MCF 10A (cell line): ENCODE results near the gene TCIRG1. TPM values are rescaled to one million over a fixed set of nuclear protein-coding genes. Genes with fewer than 3 reads are reported as not detected.
A peak's percentile ranks its signal among the peaks of the same experiment; 100 is the strongest.

ENCODE experiments used
- BruUV-seq: library from RNA; stranded (reverse); fragments of 400-500 nt; replicated peaks from 2 replicates; lab custom pipeline; 2021; lab: Mats Ljungman, UMichigan
- CTCF ChIA-PET: fragments of 300-600 bp; sonication (Branson Sonifier 250); formaldehyde crosslinking; extraction: SDS; loops from one replicate; lab custom pipeline; 2021; ENCODE audit warnings: antibody characterized with exemption, inconsistent platforms; lab: Yijun Ruan, JAX
- POLR2A ChIA-PET: fragments of 300-600, 350-650 bp; sonication (Branson Sonifier 250); formaldehyde crosslinking; extraction: SDS; loops from one replicate; lab custom pipeline; 2020; ENCODE audit warnings: antibody characterized with exemption, inconsistent platforms; lab: Yijun Ruan, JAX
- DNase-seq: peaks from one replicate; pipeline ENCODE4 v3.0.0-alpha.2; 2018; ENCODE audit not compliant: unreplicated experiment
- H3K27ac Mint-ChIP-seq: one replicate; pipeline ENCODE4 v1.8.0; 2022; ENCODE audit warnings: mild to moderate bottlenecking, low read depth, mixed read lengths; ENCODE audit not compliant: unreplicated experiment
- H3K27me3 Mint-ChIP-seq: one replicate; pipeline ENCODE4 v1.8.0; 2022; ENCODE audit warnings: mixed read lengths; ENCODE audit not compliant: insufficient read depth, unreplicated experiment
- H3K36me3 Mint-ChIP-seq: one replicate; pipeline ENCODE4 v1.8.0; 2022; ENCODE audit warnings: mild to moderate bottlenecking, moderate library complexity, mixed read lengths; ENCODE audit not compliant: insufficient read depth, unreplicated experiment
- H3K4me1 Mint-ChIP-seq: one replicate; pipeline ENCODE4 v1.8.0; 2022; ENCODE audit warnings: mixed read lengths; ENCODE audit not compliant: insufficient read depth, unreplicated experiment
- H3K4me3 Mint-ChIP-seq: one replicate; pipeline ENCODE4 v1.8.0; 2022; ENCODE audit warnings: mild to moderate bottlenecking, moderate library complexity, mixed read lengths; ENCODE audit not compliant: unreplicated experiment
- H3K9me3 Mint-ChIP-seq: one replicate; pipeline ENCODE4 v1.8.0; 2022; ENCODE audit warnings: mixed read lengths; ENCODE audit not compliant: unreplicated experiment
- intact Hi-C: fragments of 100-400 bp; cut with micrococcal nuclease; formaldehyde crosslinking; loops from 2 replicates; pipeline ENCODE4 v1.14.1; 2022
- total RNA-seq: library from RNA; stranded (reverse); gene quantifications from 2 replicates; pipeline ENCODE4 v1.2.3, GENCODE V29; 2022
- TF ChIP-seq, protein P1 (sequence below): fragments of 200-600 bp; IDR thresholded peaks from one replicate; pipeline ENCODE4 v1.8.0; 2022; ENCODE audit warnings: antibody characterized with exemption, mild to moderate bottlenecking; ENCODE audit not compliant: unreplicated experiment

The TCIRG1 gene
- total RNA-seq, 1 experiment from 2014 or later: 12.3 TPM

DNA sequence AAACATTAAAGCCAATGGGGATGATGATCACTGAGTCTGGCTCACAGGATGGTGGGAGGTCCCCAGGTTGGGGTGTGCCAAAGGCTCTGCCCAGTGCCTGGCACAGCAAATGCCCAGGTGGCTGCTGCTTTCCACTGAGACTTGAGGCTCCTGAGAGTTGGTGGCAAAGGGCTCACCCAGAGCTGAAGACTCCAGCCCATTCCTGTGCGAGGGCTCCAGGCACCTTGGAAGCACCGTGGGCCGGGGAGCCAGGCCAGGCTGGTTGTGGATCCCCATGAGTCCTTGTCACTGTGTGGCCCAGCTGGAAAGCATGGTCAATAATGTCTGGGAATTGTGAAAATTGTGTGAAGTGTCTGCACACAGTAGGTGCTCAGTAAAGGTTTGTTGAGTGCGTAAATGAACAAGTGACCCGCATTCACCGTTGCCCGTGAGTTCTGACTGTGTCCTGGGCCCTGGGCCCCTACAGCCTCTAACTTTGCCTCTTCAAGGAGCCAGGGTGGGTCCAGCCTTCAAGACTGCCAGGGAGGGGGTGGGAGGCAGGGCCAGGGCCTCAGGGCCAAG, 32.1 kb upstream of the TCIRG1 start:
- DNase-seq: no peak
- Mint-ChIP-seq H3K4me1 (peaks cover 26% of the 10 kb centered on the region), H3K9me3 (no peaks in the 10 kb centered on the region), H3K27me3 (no peaks in the 10 kb centered on the region), H3K36me3 (peaks cover 5% of the 10 kb centered on the region), H3K4me3 (no peak overlapping the region), H3K27ac (no peak overlapping the region)
- BruUV-seq: no TSS peak
- TF ChIP-seq, protein P1, sequence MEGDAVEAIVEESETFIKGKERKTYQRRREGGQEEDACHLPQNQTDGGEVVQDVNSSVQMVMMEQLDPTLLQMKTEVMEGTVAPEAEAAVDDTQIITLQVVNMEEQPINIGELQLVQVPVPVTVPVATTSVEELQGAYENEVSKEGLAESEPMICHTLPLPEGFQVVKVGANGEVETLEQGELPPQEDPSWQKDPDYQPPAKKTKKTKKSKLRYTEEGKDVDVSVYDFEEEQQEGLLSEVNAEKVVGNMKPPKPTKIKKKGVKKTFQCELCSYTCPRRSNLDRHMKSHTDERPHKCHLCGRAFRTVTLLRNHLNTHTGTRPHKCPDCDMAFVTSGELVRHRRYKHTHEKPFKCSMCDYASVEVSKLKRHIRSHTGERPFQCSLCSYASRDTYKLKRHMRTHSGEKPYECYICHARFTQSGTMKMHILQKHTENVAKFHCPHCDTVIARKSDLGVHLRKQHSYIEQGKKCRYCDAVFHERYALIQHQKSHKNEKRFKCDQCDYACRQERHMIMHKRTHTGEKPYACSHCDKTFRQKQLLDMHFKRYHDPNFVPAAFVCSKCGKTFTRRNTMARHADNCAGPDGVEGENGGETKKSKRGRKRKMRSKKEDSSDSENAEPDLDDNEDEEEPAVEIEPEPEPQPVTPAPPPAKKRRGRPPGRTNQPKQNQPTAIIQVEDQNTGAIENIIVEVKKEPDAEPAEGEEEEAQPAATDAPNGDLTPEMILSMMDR: no peak
- CTCF ChIA-PET: interaction anchor here (0.6 kb wide), 1 partner anchor 213 kb away, joined by 3 read pairs; no protein-coding TSS in a partner anchor
- POLR2A ChIA-PET: interaction anchor here (0.6 to 0.9 kb wide), 2 partner anchors 8 to 9 kb away, joined by 4 to 5 read pairs; no protein-coding TSS in a partner anchor
- intact Hi-C loops: no loop called here

DNA sequence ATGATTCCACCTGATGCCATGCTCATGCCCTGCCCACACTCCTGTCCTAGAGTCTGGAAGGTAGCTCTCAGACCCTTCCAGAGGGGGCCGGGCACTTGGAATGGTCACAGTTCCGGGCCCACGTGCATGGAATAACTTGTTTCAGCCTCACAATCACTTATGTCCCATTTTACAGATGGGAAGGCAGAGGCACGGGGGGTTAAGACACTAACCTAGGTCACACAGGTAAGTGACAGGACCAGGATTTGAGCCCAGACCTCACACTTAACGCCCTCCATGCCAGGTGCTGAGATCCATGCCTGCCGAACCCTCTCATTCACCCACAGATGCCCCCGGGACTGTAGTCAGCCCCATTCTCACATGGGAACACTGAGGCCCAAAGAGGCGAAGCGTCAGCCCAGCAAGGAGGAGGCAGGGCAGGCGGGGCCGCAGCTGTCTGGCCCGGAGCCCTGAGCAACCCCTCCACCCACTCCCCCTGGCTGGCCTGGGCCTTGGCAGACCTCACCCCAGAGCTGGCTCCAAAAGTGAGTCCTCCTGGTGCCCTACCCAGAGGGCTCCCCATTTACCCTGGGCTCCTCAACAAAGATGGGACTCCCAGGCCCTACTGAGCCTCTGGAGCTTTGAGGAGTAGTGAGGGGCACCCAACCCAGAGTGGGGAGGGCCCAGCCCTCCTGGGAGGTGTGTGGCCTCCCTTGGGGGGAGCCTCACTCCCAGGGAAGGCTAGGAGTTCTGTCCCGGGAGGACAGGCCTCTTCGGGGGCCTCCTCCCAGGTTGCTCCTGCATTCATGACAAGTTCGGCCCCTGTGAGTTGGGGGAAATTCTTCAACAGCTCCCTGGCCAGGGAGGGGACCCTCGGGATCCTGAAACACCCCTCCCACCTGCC, 31.1 kb upstream of the TCIRG1 start:
- CTCF ChIA-PET: interaction anchor here (0.6 to 2.0 kb wide), 5 partner anchors 24 to 250 kb away, joined by 3 to 6 read pairs (median 4); no protein-coding TSS in a partner anchor
- TF ChIP-seq, protein P1: no peak
- POLR2A ChIA-PET: interaction anchor here (1.1 to 4.4 kb wide), 3 partner anchors 10 to 20 kb away, joined by 3 to 46 read pairs (median 5); no protein-coding TSS in a partner anchor
- Mint-ChIP-seq H3K36me3 (peaks cover 5% of the 10 kb centered on the region), H3K9me3 (no peaks in the 10 kb centered on the region), H3K27ac (no peak overlapping the region), H3K4me1 (peaks cover 31% of the 10 kb centered on the region), H3K27me3 (no peaks in the 10 kb centered on the region), H3K4me3 (no peak overlapping the region)
- no TSS peak for BruUV-seq
- no peak for DNase-seq
- intact Hi-C loops: no loop called here

DNA sequence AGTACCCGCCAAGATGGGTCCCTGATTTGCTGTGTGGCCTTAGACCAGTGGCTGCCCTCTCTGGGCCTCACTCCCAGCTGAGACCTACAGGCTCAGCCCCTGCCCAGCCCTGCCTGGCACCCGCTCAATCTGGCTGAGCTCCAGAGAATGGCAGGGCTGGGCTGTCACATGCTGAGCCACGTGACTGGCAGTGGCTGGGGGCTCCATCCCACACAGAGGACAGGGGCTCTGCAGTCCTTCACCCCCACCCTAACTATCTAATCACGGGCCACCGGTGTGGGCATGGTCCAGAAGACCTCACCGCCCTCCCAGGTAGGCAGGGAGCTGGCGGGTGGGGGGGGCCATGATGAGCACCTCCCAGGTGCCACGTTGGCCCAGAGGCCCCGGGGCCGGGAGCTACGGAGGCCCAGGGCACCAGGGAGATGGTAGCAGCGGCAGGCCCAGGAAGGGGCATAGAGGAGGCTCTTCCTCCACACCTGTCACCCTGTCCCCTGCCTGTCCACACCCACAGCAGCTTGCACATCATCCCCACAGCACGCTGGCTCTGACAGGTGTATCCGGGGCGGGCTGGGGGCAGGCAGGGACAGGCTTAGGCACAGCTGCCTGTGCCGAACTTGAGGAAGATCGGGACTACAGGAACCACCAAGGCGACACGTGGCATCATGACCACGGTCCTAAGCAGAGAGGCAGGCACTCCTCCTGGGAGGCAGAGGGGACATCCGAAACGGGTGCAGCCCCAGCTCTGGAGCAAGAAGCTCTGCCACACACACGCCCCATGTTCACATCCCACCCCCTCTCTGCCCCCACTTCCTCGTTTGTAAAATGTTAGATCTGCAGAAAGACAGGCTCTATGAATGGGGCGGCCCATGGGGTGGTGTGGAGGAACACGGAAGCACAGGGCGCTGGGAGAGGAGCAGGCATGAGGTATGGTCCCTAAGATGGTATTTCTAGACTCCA, 30.2 kb upstream of the TCIRG1 start:
- no peaks in the 10 kb centered on the region for H3K27me3 Mint-ChIP-seq
- H3K9me3 Mint-ChIP-seq: no peaks in the 10 kb centered on the region
- H3K4me3 Mint-ChIP-seq: no peak overlapping the region
- peak overlapping the region; percentile 89 for H3K27ac Mint-ChIP-seq
- ChIA-PET CTCF (interaction anchor here (0.6 to 3.9 kb wide), 7 partner anchors 12 to 201 kb away, joined by 3 to 34 read pairs (median 4); no protein-coding TSS in a partner anchor), POLR2A (interaction anchor here (0.9 to 4.4 kb wide), 8 partner anchors 11 to 264 kb away, joined by 3 to 46 read pairs (median 4); partner anchors contain the start of gene NDUFS8)
- intact Hi-C loops: loop anchor here (1.0 kb wide), 3 partner anchors 13 to 113 kb away; partner anchors contain the start of genes CHKA and NDUFS8
- DNase-seq: peak; percentile 39
- BruUV-seq: no TSS peak
- peaks cover 39% of the 10 kb centered on the region for H3K4me1 Mint-ChIP-seq
- H3K36me3 Mint-ChIP-seq: peaks cover 5% of the 10 kb centered on the region
- TF ChIP-seq, protein P1: no peak
